Neural cell (in vitro differentiated cells): ENCODE measurements around the gene RPL36. TPM values are rescaled to one million over a fixed set of nuclear protein-coding genes. Genes with fewer than 3 reads are reported as not detected.

Experiments used
- H2AFZ ChIP-seq: fragments of 200-600, 300-800 bp; sonication (generic), shearing (Covaris generic); 2 replicates; pipeline ENCODE4 v1.6.0; 2014; ENCODE audit warnings: low read depth, mild to moderate bottlenecking, antibody characterized with exemption, low read length, moderate library complexity
- H3F3A ChIP-seq: fragments of 200-600 bp; shearing (Covaris generic); 2 replicates; pipeline ENCODE4 v1.6.1; 2016; ENCODE audit warnings: mild to moderate bottlenecking, moderate library complexity, mixed read lengths, antibody characterized with exemption, low read length; ENCODE audit not compliant: insufficient read depth, poor library complexity, severe bottlenecking
- H3K27ac ChIP-seq: fragments of 200-600, 300-800 bp; sonication (generic), shearing (Covaris generic); 2 replicates; pipeline ENCODE4 v1.5.1; 2014; ENCODE audit warnings: mild to moderate bottlenecking, low read length, moderate library complexity
- H3K27me3 ChIP-seq: fragments of 300-800, 200-600 bp; sonication (generic), shearing (Covaris generic); 2 replicates; pipeline ENCODE4 v1.6.0; 2014; ENCODE audit warnings: mild to moderate bottlenecking, low read depth, low read length, moderate library complexity; ENCODE audit not compliant: insufficient read depth
- H3K36me3 ChIP-seq: fragments of 300-800, 200-600 bp; sonication (generic), shearing (Covaris generic); 2 replicates; pipeline ENCODE4 v1.5.1; 2014; ENCODE audit warnings: mild to moderate bottlenecking, antibody characterized with exemption, low read length, moderate library complexity; ENCODE audit not compliant: insufficient read depth
- H3K4me2 ChIP-seq: fragments of 300-800, 200-600 bp; sonication (generic), shearing (Covaris generic); 2 replicates; pipeline ENCODE4 v1.6.0; 2014; ENCODE audit warnings: mild to moderate bottlenecking, low read length
- H3K4me3 ChIP-seq: fragments of 300-800, 200-600 bp; sonication (generic), shearing (Covaris generic); 2 replicates; pipeline ENCODE4 v1.5.1; 2014; ENCODE audit warnings: mild to moderate bottlenecking, low read length, moderate library complexity
- H3K79me2 ChIP-seq: fragments of 200-600 bp; shearing (Covaris generic); replicated peaks from 2 replicates; pipeline ENCODE4 v1.6.0; 2014; ENCODE audit warnings: mild to moderate bottlenecking, low read length, moderate library complexity; ENCODE audit not compliant: insufficient read depth
- H3K9ac ChIP-seq: fragments of 300-800, 200-600 bp; sonication (generic), shearing (Covaris generic); 2 replicates; pipeline ENCODE4 v1.6.1; 2016; ENCODE audit warnings: mild to moderate bottlenecking, low read length, mixed read lengths
- H3K9me2 ChIP-seq: fragments of 200-600 bp; shearing (Covaris generic); 2 replicates; pipeline ENCODE4 v1.6.1; 2016; ENCODE audit warnings: mild to moderate bottlenecking, low read length, mixed read lengths; ENCODE audit not compliant: insufficient read depth
- H3K9me3 ChIP-seq: fragments of 200-600, 300-800 bp; sonication (generic), shearing (Covaris generic); 2 replicates; pipeline ENCODE4 v1.6.1; 2016; ENCODE audit warnings: mild to moderate bottlenecking, mixed run types, low read length, moderate library complexity, mixed read lengths
- H4K20me1 ChIP-seq: fragments of 200-600 bp; shearing (Covaris generic); 2 replicates; pipeline ENCODE4 v1.6.1; 2016; ENCODE audit warnings: mild to moderate bottlenecking, mixed run types; ENCODE audit not compliant: insufficient read depth
- EP300 ChIP-seq: fragments of 450-650 bp; conservative IDR thresholded peaks from 2 replicates; pipeline ENCODE4 v1.6.1; 2014; ENCODE audit warnings: antibody characterized with exemption, mild to moderate bottlenecking, moderate library complexity; ENCODE audit not compliant: poor library complexity, severe bottlenecking
- EZH2 ChIP-seq: fragments of 200-600, 300-800 bp; shearing (Covaris generic), sonication (generic); IDR thresholded peaks from 2 replicates; pipeline ENCODE4 v1.6.1; 2014; ENCODE audit warnings: antibody characterized with exemption, low read length, borderline replicate concordance, mild to moderate bottlenecking; ENCODE audit not compliant: insufficient read depth, poor library complexity, severe bottlenecking
- MXI1 ChIP-seq: fragments of 450-650 bp; conservative IDR thresholded peaks from 2 replicates; pipeline ENCODE4 v1.6.1; 2014; ENCODE audit warnings: antibody characterized with exemption, mild to moderate bottlenecking; ENCODE audit not compliant: poor library complexity, severe bottlenecking
- POLR2AphosphoS5 ChIP-seq: IDR thresholded peaks from 2 replicates; pipeline ENCODE4 v1.6.1; 2012
- RAD21 ChIP-seq: fragments of 450-650 bp; conservative IDR thresholded peaks from 2 replicates; pipeline ENCODE4 v1.6.1; 2014; ENCODE audit warnings: antibody characterized with exemption, mild to moderate bottlenecking, moderate library complexity
- SMC3 ChIP-seq: fragments of 450-650 bp; conservative IDR thresholded peaks from 2 replicates; pipeline ENCODE4 v1.6.1; 2014; ENCODE audit warnings: antibody characterized with exemption, mild to moderate bottlenecking, moderate library complexity; ENCODE audit not compliant: poor library complexity
- TAF1 ChIP-seq: IDR thresholded peaks from 2 replicates; pipeline ENCODE4 v1.6.1; 2012; ENCODE audit warnings: low read depth
- polyA plus RNA-seq: library from polyadenylated mRNA; depleted of rRNA; stranded (reverse); fragments of >200 nt; gene quantifications from 2 replicates; pipeline ENCODE4 v1.2.3, GENCODE V29; 2014
- TF ChIP-seq, protein P1 (sequence below): IDR thresholded peaks from 2 replicates; pipeline ENCODE4 v1.6.1; 2012; ENCODE audit warnings: borderline replicate concordance
- TF ChIP-seq, protein P2 (sequence below): fragments of 450-650 bp; IDR thresholded peaks from 2 replicates; pipeline ENCODE4 v1.5.1; 2014; ENCODE audit warnings: antibody characterized with exemption, mild to moderate bottlenecking, moderate library complexity; ENCODE audit not compliant: poor library complexity, severe bottlenecking

Gene RPL36
- polyA plus RNA-seq, 1 donor from 2014 or later, result 358 TPM

- Histone ChIP-seq H2AFZ (no peak overlapping the region), H3K4me2 (no peak overlapping the region), H3K27me3 (no peaks in the 10 kb centered on the region), H3K9me3 (no peaks in the 10 kb centered on the region), H3K36me3 (peaks cover 5% of the 10 kb centered on the region), H3K9ac (no peak overlapping the region), H3F3A (no peaks in the 10 kb centered on the region), H3K27ac (no peak overlapping the region), H3K9me2 (no peaks in the 10 kb centered on the region), H3K4me3 (no peak overlapping the region), H3K79me2 (peaks cover 77% of the 10 kb centered on the region), H4K20me1 (peaks cover 13% of the 10 kb centered on the region)
- no peak for TF ChIP-seq EZH2
- no peak for TF ChIP-seq TAF1
- TF ChIP-seq POLR2AphosphoS5, result no peak
- no peak for TF ChIP-seq RAD21
- TF ChIP-seq MXI1, result no peak
- TF ChIP-seq, protein P1, sequence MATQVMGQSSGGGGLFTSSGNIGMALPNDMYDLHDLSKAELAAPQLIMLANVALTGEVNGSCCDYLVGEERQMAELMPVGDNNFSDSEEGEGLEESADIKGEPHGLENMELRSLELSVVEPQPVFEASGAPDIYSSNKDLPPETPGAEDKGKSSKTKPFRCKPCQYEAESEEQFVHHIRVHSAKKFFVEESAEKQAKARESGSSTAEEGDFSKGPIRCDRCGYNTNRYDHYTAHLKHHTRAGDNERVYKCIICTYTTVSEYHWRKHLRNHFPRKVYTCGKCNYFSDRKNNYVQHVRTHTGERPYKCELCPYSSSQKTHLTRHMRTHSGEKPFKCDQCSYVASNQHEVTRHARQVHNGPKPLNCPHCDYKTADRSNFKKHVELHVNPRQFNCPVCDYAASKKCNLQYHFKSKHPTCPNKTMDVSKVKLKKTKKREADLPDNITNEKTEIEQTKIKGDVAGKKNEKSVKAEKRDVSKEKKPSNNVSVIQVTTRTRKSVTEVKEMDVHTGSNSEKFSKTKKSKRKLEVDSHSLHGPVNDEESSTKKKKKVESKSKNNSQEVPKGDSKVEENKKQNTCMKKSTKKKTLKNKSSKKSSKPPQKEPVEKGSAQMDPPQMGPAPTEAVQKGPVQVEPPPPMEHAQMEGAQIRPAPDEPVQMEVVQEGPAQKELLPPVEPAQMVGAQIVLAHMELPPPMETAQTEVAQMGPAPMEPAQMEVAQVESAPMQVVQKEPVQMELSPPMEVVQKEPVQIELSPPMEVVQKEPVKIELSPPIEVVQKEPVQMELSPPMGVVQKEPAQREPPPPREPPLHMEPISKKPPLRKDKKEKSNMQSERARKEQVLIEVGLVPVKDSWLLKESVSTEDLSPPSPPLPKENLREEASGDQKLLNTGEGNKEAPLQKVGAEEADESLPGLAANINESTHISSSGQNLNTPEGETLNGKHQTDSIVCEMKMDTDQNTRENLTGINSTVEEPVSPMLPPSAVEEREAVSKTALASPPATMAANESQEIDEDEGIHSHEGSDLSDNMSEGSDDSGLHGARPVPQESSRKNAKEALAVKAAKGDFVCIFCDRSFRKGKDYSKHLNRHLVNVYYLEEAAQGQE, result no peak
- no peak for TF ChIP-seq EP300
- TF ChIP-seq, protein P2, sequence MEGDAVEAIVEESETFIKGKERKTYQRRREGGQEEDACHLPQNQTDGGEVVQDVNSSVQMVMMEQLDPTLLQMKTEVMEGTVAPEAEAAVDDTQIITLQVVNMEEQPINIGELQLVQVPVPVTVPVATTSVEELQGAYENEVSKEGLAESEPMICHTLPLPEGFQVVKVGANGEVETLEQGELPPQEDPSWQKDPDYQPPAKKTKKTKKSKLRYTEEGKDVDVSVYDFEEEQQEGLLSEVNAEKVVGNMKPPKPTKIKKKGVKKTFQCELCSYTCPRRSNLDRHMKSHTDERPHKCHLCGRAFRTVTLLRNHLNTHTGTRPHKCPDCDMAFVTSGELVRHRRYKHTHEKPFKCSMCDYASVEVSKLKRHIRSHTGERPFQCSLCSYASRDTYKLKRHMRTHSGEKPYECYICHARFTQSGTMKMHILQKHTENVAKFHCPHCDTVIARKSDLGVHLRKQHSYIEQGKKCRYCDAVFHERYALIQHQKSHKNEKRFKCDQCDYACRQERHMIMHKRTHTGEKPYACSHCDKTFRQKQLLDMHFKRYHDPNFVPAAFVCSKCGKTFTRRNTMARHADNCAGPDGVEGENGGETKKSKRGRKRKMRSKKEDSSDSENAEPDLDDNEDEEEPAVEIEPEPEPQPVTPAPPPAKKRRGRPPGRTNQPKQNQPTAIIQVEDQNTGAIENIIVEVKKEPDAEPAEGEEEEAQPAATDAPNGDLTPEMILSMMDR, result no peak
- no peak for TF ChIP-seq SMC3
Observed at GRCh38 chr19:5642204-5642603, 47.9 kb upstream of the RPL36 start.

DNA sequence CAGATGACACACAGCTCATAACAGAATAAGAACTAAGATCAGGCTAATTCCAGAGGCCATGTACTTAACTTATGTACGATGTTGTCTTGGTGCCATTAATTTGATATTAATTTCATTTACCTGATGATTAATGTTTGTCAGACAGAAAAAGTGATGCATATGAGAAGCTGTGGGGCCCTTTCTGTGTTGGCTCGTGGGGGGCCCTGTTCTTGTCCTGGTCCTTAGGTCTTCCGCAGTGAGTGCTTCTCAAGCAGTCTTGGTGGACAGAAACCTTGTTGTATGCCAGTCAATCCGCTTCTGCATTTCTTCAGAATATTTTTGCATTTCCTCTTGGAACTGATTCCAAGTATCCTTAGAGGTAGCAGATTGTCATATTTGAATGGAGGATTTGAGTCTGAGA is 47.0 kb upstream of the RPL36 start:
- H4K20me1 ChIP-seq, result peaks cover 13% of the 10 kb centered on the region
- no peaks in the 10 kb centered on the region for H3K9me2 ChIP-seq
- peaks cover 5% of the 10 kb centered on the region for H3K36me3 ChIP-seq
- no peaks in the 10 kb centered on the region for H3F3A ChIP-seq
- no peak overlapping the region for H3K4me2 ChIP-seq
- TF ChIP-seq, protein P1, result no peak
- TF ChIP-seq, protein P2, result no peak
- TF ChIP-seq SMC3 (no peak), POLR2AphosphoS5 (no peak), EZH2 (no peak), TAF1 (no peak), RAD21 (no peak), EP300 (no peak), MXI1 (no peak)
- no peak overlapping the region for H2AFZ ChIP-seq
- H3K79me2 ChIP-seq, result peaks cover 77% of the 10 kb centered on the region
- H3K4me3 ChIP-seq, result no peak overlapping the region
- no peak overlapping the region for H3K27ac ChIP-seq
- no peaks in the 10 kb centered on the region for H3K9me3 ChIP-seq
- no peak overlapping the region for H3K9ac ChIP-seq
- no peaks in the 10 kb centered on the region for H3K27me3 ChIP-seq
